NCI-H2196 (cell line): ENCODE measurements around the gene MANEA.

Experiments
- DNase-seq: peaks from one replicate; lab custom pipeline; 2025; ENCODE audit not compliant: unreplicated experiment; lab: John Stamatoyannopoulos, UW

Gene MANEA

GRCh38 chr6:95587989-95588388 lies 10.7 kb downstream of the MANEA start:
- DNase-seq: no peak

GRCh38 chr6:95589067-95589466 lies 11.7 kb downstream of the MANEA start:
- DNase-seq: no peak

DNA sequence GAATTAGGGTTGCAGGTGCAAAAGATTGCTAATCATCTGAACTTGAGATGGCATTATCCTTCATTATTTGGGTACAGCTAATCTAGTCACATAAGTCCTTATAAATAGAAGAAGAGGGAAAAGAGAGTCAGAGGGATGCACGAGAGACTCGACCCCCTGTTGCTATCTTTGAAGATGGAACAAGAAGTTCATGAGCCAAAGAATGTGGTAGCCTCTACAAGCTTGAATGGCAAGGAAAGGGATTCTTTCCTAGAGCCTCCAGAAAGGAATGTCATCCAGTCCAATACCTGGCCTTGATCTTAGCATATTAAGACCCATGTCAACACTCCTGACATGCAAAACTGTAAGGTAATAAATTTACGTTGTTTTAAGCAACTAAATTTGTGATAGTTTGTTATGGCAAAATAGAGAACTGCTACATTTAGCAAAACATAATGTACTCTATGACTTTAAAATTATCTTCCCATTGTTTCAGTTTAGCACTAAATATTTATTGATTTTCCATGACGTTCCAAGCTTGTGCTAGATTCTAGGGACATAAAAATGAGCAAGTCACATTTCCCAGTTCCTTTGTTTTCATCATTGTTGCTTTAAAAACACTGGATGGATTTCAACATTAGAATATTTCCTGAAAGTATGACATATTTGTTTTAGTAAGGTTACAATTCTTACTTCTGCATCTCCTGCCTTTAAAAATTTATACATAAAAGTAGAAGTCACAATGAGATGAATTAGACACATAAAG lies 12.7 kb downstream of the MANEA start:
- no peak for DNase-seq

GRCh38 chr6:95593025-95593424 lies 15.7 kb downstream of the MANEA start:
- DNase-seq: peak; percentile 27

DNA sequence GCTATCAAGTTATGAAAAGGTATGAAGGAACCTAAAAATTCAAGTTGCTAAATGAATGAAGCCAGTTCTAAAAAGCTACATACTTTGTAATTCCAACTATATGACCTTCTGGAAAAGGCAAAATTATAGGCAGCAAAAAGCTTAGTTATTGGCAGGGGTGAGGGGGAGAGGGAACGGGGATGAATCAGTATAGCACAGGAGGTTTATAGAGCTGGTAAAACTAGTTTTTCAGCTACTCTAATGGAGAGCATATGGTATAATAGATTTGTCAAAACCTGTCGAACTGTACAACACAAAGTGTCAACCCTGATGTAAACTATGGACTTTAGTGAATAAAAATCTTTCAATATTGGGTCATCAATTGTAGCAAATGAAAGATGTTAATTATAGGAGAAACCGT lies 18.7 kb downstream of the MANEA start:
- DNase-seq: no peak

DNA sequence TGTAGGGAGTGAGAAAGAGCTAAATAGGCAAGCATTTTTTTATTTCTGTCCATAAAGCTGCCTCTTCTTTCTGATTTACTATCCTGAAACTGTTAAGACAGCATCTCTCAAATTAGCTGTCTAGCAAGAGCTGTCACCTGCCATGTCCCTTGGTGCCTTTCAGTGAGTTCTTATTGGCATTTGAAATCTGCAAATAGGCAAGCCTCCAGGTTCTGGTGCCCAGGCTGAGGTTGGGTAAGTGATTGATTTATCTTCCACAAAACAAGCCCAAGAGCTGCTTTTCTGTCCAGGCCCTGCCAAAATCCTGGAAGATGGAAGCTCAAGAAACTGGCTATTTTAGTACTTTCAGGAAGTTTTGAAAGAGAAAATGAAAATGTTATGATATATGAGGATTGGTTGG lies 22.4 kb downstream of the MANEA start:
- no peak for DNase-seq

DNA sequence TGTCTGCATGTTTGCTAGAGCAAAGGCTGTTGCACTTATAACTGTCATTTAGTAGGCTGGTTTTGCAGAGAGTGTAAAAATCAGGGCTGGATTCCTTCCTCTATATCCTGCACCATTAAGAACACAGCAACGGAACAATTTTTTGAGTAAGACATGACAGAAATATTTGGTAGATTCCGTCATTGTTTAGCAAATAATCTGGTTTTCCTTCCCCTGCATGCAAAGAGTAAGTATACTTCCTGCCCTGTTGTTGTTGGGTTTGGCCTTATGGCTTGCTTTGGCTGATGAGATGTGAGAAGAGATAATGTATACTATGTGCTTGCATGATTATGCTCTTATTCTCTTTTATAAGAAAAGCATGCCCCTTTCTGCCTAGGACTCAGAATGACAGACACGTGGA lies 23.8 kb downstream of the MANEA start:
- DNase-seq: no peak

GRCh38 chr6:95614094-95614493 lies 36.8 kb downstream of the MANEA start:
- no peak for DNase-seq

GRCh38 chr6:95629551-95629950 lies 52.2 kb downstream of the MANEA start:
- peak; percentile 11 for DNase-seq

GRCh38 chr6:95636552-95637431 lies 59.5 kb downstream of the MANEA start:
- no peak for DNase-seq

GRCh38 chr6:95648636-95649035 lies 71.3 kb downstream of the MANEA start:
- DNase-seq: no peak

DNA sequence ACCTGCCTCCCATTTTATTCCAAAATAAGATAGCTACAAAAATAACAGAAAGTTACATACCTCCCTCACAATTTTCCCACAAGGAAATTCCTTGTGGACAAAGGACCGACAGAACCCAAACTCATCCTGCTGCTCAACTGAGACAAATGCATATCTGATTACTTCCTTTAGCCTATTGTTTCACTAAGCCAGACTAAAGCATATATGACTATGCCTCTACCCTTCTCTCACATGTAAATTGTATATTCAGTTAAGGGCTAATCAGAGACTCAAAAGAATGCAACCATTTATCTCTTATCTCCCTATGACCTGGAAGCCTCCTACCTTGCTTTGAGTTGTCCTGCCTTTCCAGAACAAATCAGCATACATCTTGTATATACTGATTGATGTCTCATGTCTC lies 72.1 kb downstream of the MANEA start:
- no peak for DNase-seq

- DNase-seq: no peak
Observed at GRCh38 chr6:95654176-95654575, 76.8 kb downstream of the MANEA start.

- no peak for DNase-seq
Observed at GRCh38 chr6:95658886-95659285, 81.6 kb downstream of the MANEA start.
